Measurements from ENCODE around the gene COPS2. TPM values are rescaled to one million over a fixed set of nuclear protein-coding genes. Genes with fewer than 3 reads are reported as not detected.
"Not testable (repeated sequence)": the region's sequence is repeated elsewhere in the genome, so short reads cannot be mapped to it uniquely, and the experiment has no call there.

Gene COPS2
- total RNA-seq, 4 donors from 2014 or later = 64.2 to 79.1 (median 70.2) TPM

- TF ChIP-seq CTCF (IDR thresholded peaks at IDR 0.05) (no peak), POLR2AphosphoS5 (IDR thresholded peaks at IDR 0.05) (no peak), EP300 (IDR thresholded peaks at IDR 0.05) (no peak), POLR2A (IDR thresholded peaks at IDR 0.05) (no peak)
- Histone ChIP-seq H3K27me3 (no peaks in the 10 kb centered on the region), H3K27ac (no peak overlapping the region), H3K36me3 (no peaks in the 10 kb centered on the region), H3K4me1 (no peaks in the 10 kb centered on the region), H3K9me3 (no peaks in the 10 kb centered on the region), H3K4me3 (no peak overlapping the region)
- whole genome bisulfite sequencing, 2 donors (ENCODE audit: low coverage in 1 of 2) = 83 to 86% methylated on average over 1 to 2 of the region's 2 CpGs
- no peak for ATAC-seq
Measured at GRCh38 chr15:49190586-49190985, 35.2 kb upstream of the COPS2 start.

- no peak for ATAC-seq
- no peaks in the 10 kb centered on the region for H3K4me1 ChIP-seq
- H3K9me3 ChIP-seq = no peaks in the 10 kb centered on the region
- no peak overlapping the region for H3K27ac ChIP-seq
- 94 to 100% methylated on average over 2 of the region's 2 CpGs for WGBS, 2 donors (ENCODE audit: low coverage in 1 of 2)
- no peak overlapping the region for H3K4me3 ChIP-seq
- TF ChIP-seq POLR2AphosphoS5 (IDR thresholded peaks at IDR 0.05) = no peak
- no peak for TF ChIP-seq CTCF (IDR thresholded peaks at IDR 0.05)
- H3K36me3 ChIP-seq = no peaks in the 10 kb centered on the region
- no peaks in the 10 kb centered on the region for H3K27me3 ChIP-seq
Measured at GRCh38 chr15:49189631-49190030, 34.2 kb upstream of the COPS2 start.

GRCh38 chr15:49188933-49189332 is 33.5 kb upstream of the COPS2 start:
- no peak for ATAC-seq
- Histone ChIP-seq H3K36me3 (no peaks in the 10 kb centered on the region), H3K9me3 (no peaks in the 10 kb centered on the region), H3K4me3 (no peak overlapping the region), H3K4me1 (no peaks in the 10 kb centered on the region), H3K27me3 (no peaks in the 10 kb centered on the region), H3K27ac (no peak overlapping the region)
- TF ChIP-seq POLR2AphosphoS5 (IDR thresholded peaks at IDR 0.05) = no peak
- no peak for TF ChIP-seq CTCF (IDR thresholded peaks at IDR 0.05)
- no peak for TF ChIP-seq EP300 (IDR thresholded peaks at IDR 0.05)
- TF ChIP-seq POLR2A (IDR thresholded peaks at IDR 0.05) = no peak
- 93 to 94% methylated on average over 2 of the region's 2 CpGs for WGBS, 2 donors (ENCODE audit: low coverage in 1 of 2)

- Histone ChIP-seq H3K27me3 (no peaks in the 10 kb centered on the region), H3K4me3 (no peak overlapping the region), H3K9me3 (no peaks in the 10 kb centered on the region), H3K27ac (no peak overlapping the region), H3K4me1 (no peaks in the 10 kb centered on the region), H3K36me3 (no peaks in the 10 kb centered on the region)
- TF ChIP-seq POLR2AphosphoS5 (IDR thresholded peaks at IDR 0.05) (no peak), POLR2A (IDR thresholded peaks at IDR 0.05) (no peak), EP300 (IDR thresholded peaks at IDR 0.05) (no peak), CTCF (IDR thresholded peaks at IDR 0.05) (no peak)
- ATAC-seq = no peak
- WGBS, 2 donors (ENCODE audit: low coverage in 1 of 2) = 76 to 94% methylated on average over 2 of the region's 2 CpGs
Measured at GRCh38 chr15:49187549-49188245, 32.3 kb upstream of the COPS2 start.

GRCh38 chr15:49185473-49185872 is 30.1 kb upstream of the COPS2 start:
- H3K36me3 ChIP-seq = no peaks in the 10 kb centered on the region
- H3K9me3 ChIP-seq = no peaks in the 10 kb centered on the region
- no peak for ATAC-seq
- TF ChIP-seq EP300 (IDR thresholded peaks at IDR 0.05) (no peak), POLR2AphosphoS5 (IDR thresholded peaks at IDR 0.05) (no peak), POLR2A (IDR thresholded peaks at IDR 0.05) (no peak), CTCF (IDR thresholded peaks at IDR 0.05) (no peak)
- no peaks in the 10 kb centered on the region for H3K4me1 ChIP-seq
- 91 to 100% methylated on average over 1 of the region's 1 CpG for WGBS, 2 donors (ENCODE audit: low coverage in 1 of 2)
- no peak overlapping the region for H3K27ac ChIP-seq
- no peak overlapping the region for H3K4me3 ChIP-seq
- H3K27me3 ChIP-seq = no peaks in the 10 kb centered on the region

GRCh38 chr15:49183741-49184140 is 28.3 kb upstream of the COPS2 start:
- ATAC-seq, H3K27ac ChIP-seq, H3K27me3 ChIP-seq, H3K36me3 ChIP-seq, H3K4me1 ChIP-seq, H3K9me3 ChIP-seq, H3K4me3 ChIP-seq: not testable (repeated sequence)
- 44 to 71% methylated on average over 2 to 3 of the region's 3 CpGs for WGBS, 2 donors (ENCODE audit: low coverage in 1 of 2)

All from gastroesophageal sphincter (tissue), 4 donors.